SKM-1 (cell line): ENCODE results near the gene SDK2.
A peak's percentile ranks its signal among the peaks of the same experiment; 100 is the strongest.
"Not testable (repeated sequence)": the region's sequence is repeated elsewhere in the genome, so short reads cannot be mapped to it uniquely, and the experiment has no call there.

Experiments used
- DNase-seq: peaks from one replicate; lab custom pipeline; 2025; ENCODE audit not compliant: unreplicated experiment; lab: John Stamatoyannopoulos, UW

Gene SDK2

GRCh38 chr17:73492125-73492820, 152.0 kb downstream of the SDK2 start:
- DNase-seq: no peak

GRCh38 chr17:73491648-73492047, 152.6 kb downstream of the SDK2 start:
- DNase-seq: no peak

- no peak for DNase-seq
Measured at GRCh38 chr17:73490851-73491250, 153.4 kb downstream of the SDK2 start.

GRCh38 chr17:73489991-73490390, 154.3 kb downstream of the SDK2 start:
- no peak for DNase-seq

DNA sequence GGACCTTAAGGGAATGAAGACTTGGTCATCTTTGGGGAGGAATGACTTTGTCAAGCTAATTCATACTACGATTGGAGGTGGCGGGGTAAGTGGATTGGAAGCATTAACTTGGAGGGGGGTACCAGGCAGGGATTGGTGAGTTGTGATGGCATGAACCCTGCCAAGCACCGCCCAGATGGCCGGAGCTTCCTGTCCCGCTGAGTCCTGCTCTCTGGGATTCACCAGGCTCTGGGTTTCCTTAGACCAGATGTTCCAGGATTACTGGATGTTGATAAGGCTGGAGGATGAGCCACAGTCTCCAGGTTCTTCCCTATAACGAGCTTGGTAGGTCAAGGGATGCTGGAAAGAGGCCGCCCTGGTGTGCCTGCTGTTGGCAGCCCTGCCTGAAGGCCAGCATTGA, 154.9 kb downstream of the SDK2 start:
- no peak for DNase-seq

GRCh38 chr17:73485130-73485529, 159.1 kb downstream of the SDK2 start:
- DNase-seq: no peak

DNA sequence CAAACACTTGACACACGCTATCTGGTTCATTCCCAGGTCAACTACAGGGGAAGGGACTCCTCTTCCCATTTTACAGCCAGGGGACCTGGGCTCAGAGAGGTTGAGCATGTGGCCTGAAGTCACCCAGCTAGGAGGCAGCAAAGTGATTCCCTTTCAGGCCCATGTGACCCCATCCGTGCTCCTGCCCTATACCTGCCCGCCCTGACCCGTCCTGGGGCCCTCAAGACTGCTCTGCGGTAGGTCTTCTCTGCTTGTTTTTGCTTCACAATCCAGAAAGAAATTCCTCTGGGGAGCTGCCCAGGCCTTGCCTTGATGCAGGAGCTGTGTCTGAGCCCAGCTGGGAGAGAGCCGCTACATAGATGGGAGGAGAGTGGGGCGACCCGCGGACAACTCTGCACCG, 161.4 kb downstream of the SDK2 start:
- DNase-seq: no peak

- DNase-seq: peak; percentile 86
Measured at GRCh38 chr17:73482251-73482716, 162.0 kb downstream of the SDK2 start.

DNA sequence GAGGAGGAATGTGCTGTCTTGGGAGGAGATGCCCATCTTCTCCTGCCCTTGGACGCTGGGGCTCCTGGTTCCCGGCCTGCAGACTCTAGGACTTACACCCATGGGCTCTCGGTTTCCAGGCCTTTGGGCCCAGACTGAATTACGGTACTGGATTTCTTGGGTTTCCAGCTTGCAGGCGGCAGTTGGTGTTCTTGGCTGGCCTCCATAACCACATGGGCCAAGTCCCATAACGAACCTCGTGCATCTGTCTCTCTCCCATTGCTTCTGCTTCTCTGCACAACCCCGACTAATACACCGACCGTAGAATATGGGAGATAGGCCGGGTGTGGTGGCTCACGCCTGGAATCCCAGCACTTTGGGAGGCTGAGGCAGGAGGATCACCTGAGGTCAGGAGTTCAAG, 162.6 kb downstream of the SDK2 start:
- no peak for DNase-seq

DNA sequence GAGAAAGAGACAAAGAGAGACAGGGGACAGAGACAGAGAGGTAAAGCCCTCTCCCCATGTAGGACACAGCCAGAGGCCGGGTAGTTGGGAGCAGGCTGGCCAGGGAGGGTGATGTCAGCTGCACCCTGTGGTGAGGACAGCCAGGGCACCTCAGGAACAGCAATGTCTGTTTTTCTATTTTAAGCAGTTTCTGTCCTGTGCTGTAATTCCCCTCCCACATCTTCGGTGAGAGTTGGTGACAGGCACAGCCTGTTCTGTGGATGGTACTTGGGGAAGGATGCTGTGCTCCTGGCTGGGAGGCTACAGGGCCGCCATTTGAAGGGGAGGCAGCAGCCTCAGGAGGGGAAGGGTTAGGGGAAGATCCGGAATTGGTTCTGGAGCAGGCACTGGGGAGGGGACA, 163.5 kb downstream of the SDK2 start:
- DNase-seq: no peak

GRCh38 chr17:73478768-73479424, 165.3 kb downstream of the SDK2 start:
- no peak for DNase-seq

GRCh38 chr17:73478334-73478733, 165.9 kb downstream of the SDK2 start:
- no peak for DNase-seq

DNA sequence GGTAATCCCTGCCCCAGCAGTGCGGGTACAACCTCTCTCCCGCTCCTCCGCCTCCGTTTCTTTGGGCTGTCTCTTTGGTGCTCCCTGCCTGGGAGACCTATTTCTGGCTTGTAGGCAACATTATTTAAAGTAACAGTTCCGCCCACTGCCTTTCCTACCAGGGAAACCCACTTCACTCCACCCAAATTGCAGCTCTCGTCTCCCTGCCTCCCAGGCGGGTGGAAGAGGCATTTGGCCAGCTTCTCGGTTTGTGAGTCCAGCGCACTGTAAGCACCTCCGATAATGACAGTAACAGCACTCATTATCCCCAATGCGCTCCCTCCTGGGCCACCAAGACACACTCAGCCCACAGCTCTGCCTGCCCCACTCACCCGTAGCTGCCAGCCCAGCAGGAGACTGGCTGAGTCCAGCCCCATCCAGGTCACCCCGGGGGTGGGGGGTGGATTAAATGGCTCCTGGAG, 167.3 kb downstream of the SDK2 start:
- DNase-seq: no peak

- DNase-seq: no peak
Measured at GRCh38 chr17:73474370-73474988, 169.8 kb downstream of the SDK2 start.

DNA sequence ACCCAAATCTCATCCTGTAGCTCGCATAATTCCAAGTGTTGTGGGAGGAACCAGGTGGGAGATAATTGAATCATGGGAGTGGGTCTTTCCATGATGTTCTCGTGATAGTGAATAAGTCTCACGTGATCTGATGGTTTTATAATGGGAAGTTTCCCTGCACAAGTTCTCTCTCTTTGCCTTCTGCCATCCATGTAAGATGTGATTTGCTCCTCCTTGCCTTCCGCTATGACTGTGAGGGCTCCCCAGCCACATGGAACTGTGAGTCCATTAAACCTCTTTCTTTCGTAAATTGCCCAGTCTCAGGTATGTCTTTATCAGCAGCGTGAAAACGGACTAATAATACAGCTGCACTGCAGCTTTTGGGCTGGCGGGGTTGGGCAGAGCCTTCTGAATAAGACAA, 171.5 kb downstream of the SDK2 start:
- DNase-seq: not testable (repeated sequence)

- DNase-seq: no peak
Measured at GRCh38 chr17:73471924-73472323, 172.3 kb downstream of the SDK2 start.

GRCh38 chr17:73470316-73470826, 173.9 kb downstream of the SDK2 start:
- DNase-seq: no peak

GRCh38 chr17:73469311-73469710, 174.9 kb downstream of the SDK2 start:
- DNase-seq: no peak

DNA sequence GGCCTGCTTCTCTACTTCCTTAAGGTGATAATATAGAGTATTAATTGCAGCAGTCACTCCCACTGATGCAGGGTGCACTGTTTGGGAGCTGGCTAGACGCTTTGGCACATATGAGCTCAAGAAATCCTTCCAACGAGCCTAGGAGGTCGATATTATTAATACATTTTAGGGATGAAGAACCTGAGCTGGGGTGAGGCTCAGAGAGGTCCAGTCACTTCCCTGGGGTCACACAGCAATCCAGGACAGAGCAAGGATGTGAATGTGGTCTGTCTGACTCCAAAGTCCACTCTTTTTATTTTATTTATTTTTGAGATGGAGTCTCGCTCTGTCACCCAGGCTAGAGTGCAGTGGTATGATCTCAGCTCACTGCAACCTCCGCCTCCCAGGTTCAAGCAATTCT, 176.0 kb downstream of the SDK2 start:
- DNase-seq: no peak

DNA sequence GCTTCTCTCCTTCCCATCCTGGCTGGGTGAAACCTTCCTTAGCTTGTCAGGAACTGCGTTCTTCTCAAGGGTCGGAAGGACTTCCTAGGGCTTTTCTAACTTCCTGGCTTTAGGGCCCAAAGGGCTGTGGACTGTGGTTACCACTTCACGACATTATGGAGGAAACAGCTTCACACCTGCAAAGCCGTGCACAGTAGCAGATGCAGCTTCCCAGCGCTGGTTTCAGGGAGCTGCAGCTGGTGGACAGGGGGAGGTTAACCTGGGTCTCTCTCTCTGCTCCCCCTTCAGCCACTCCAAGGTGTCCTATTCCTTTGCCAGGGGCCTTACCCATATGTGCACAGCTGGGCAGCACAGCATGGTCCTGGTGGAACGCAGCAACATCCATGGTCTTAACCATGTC, 176.6 kb downstream of the SDK2 start:
- DNase-seq: no peak

- no peak for DNase-seq
Measured at GRCh38 chr17:73466704-73467433, 177.4 kb downstream of the SDK2 start.

GRCh38 chr17:73465953-73466230, 178.4 kb downstream of the SDK2 start:
- no peak for DNase-seq
